H9 (cell line): Measurements from ENCODE around the gene HP1BP3. TPM values are rescaled to one million over a fixed set of nuclear protein-coding genes. Genes with fewer than 3 reads are reported as not detected.

ENCODE experiments used
- DNase-seq: peaks from one replicate; pipeline ENCODE4 v3.0.0-alpha.2; 2017
- H2AFZ ChIP-seq: one replicate; pipeline ENCODE4 v1.6.1; 2013; ENCODE audit warnings: mild to moderate bottlenecking, low read length, control low read depth, moderate library complexity
- H2AK5ac ChIP-seq: 2 replicates; pipeline ENCODE4 v1.6.1; 2013; ENCODE audit warnings: low read length, control low read depth, mixed read lengths; ENCODE audit not compliant: insufficient read length
- H2BK120ac ChIP-seq: one replicate; pipeline ENCODE4 v1.6.1; 2013; ENCODE audit warnings: low read depth, mild to moderate bottlenecking, low read length, control low read depth, inconsistent platforms; ENCODE audit not compliant: poor library complexity, severe bottlenecking
- H2BK12ac ChIP-seq: 2 replicates; pipeline ENCODE4 v1.6.1; 2013; ENCODE audit warnings: low read length, control low read depth, mixed read lengths, low read depth; ENCODE audit not compliant: insufficient read length
- H2BK15ac ChIP-seq: 2 replicates; pipeline ENCODE4 v1.6.1; 2013; ENCODE audit warnings: low read depth, low read length, control low read depth
- H2BK20ac ChIP-seq: one replicate; pipeline ENCODE4 v1.6.1; 2013; ENCODE audit warnings: low read depth, mild to moderate bottlenecking, low read length, control low read depth, inconsistent platforms; ENCODE audit not compliant: poor library complexity, severe bottlenecking
- H2BK5ac ChIP-seq: 2 replicates; pipeline ENCODE4 v1.6.1; 2013; ENCODE audit warnings: low read length, control low read depth, mixed read lengths; ENCODE audit not compliant: insufficient read length
- H3K14ac ChIP-seq: 2 replicates; pipeline ENCODE4 v1.6.1; 2013; ENCODE audit warnings: low read length, control low read depth; ENCODE audit not compliant: insufficient read depth
- H3K18ac ChIP-seq: 2 replicates; pipeline ENCODE4 v1.6.1; 2013; ENCODE audit warnings: low read depth, mild to moderate bottlenecking, mixed read lengths, low read length, control low read depth; ENCODE audit not compliant: insufficient read length
- H3K23ac ChIP-seq: 2 replicates; pipeline ENCODE4 v1.6.1; 2013; ENCODE audit warnings: low read length, control low read depth, mixed read lengths, low read depth; ENCODE audit not compliant: insufficient read length
- H3K23me2 ChIP-seq: 2 replicates; pipeline ENCODE4 v1.6.1; 2013; ENCODE audit warnings: low read depth, mild to moderate bottlenecking, mixed read lengths, low read length, control low read depth; ENCODE audit not compliant: insufficient read length, poor library complexity, severe bottlenecking
- H3K27ac ChIP-seq: 2 replicates; pipeline ENCODE4 v1.5.1; 2013; ENCODE audit warnings: low read length, control low read depth, mixed read lengths, low read depth; ENCODE audit not compliant: insufficient read length
- H3K27me3 ChIP-seq: 2 replicates; pipeline ENCODE4 v1.6.1; 2013; ENCODE audit warnings: low read length, control low read depth, inconsistent platforms; ENCODE audit not compliant: insufficient read depth
- H3K4ac ChIP-seq: 2 replicates; pipeline ENCODE4 v1.6.1; 2013; ENCODE audit warnings: low read depth, mild to moderate bottlenecking, control low read depth, inconsistent platforms, low read length, moderate library complexity
- H3K4me1 ChIP-seq: 2 replicates; pipeline ENCODE4 v1.6.1; 2013; ENCODE audit warnings: low read length, control low read depth, inconsistent platforms; ENCODE audit not compliant: insufficient read depth
- H3K4me2 ChIP-seq: 2 replicates; pipeline ENCODE4 v1.6.1; 2013; ENCODE audit warnings: low read length, control low read depth, mixed read lengths; ENCODE audit not compliant: insufficient read length, insufficient read depth
- H3K56ac ChIP-seq: 2 replicates; pipeline ENCODE4 v1.6.1; 2013; ENCODE audit warnings: low read depth, mild to moderate bottlenecking, mixed read lengths, low read length, control low read depth; ENCODE audit not compliant: insufficient read length
- H3K79me1 ChIP-seq: 2 replicates; pipeline ENCODE4 v1.6.1; 2013; ENCODE audit warnings: low read depth, mild to moderate bottlenecking, moderate library complexity, low read length, control low read depth, inconsistent platforms; ENCODE audit not compliant: insufficient read depth, poor library complexity, severe bottlenecking
- H3K79me2 ChIP-seq: 2 replicates; pipeline ENCODE4 v1.6.1; 2013; ENCODE audit warnings: low read length, control low read depth, inconsistent platforms; ENCODE audit not compliant: insufficient read depth
- H3K9ac ChIP-seq: 2 replicates; pipeline ENCODE4 v1.6.1; 2013; ENCODE audit warnings: low read length, control low read depth, mixed read lengths; ENCODE audit not compliant: insufficient read length; ENCODE audit errors: extremely low read depth
- H3K9me3 ChIP-seq: one replicate; pipeline ENCODE4 v1.6.1; 2013; ENCODE audit warnings: low read depth, low read length, inconsistent platforms; ENCODE audit not compliant: control insufficient read depth
- H3T11ph ChIP-seq: one replicate; pipeline ENCODE4 v1.6.1; 2013; ENCODE audit warnings: mild to moderate bottlenecking, low read length, control low read depth, inconsistent platforms
- H4K20me1 ChIP-seq: one replicate; pipeline ENCODE4 v1.6.1; 2013; ENCODE audit not compliant: control insufficient read depth, insufficient read length, insufficient read depth
- H4K5ac ChIP-seq: 2 replicates; pipeline ENCODE4 v1.6.1; 2013; ENCODE audit warnings: low read depth, mild to moderate bottlenecking, mixed read lengths, low read length, control low read depth; ENCODE audit not compliant: insufficient read length
- H4K8ac ChIP-seq: replicated peaks from 2 replicates; pipeline ENCODE4 v1.6.1; 2013; ENCODE audit warnings: low read length, control low read depth, mixed read lengths, low read depth; ENCODE audit not compliant: insufficient read length
- H4K91ac ChIP-seq: 2 replicates; pipeline ENCODE4 v1.6.1; 2013; ENCODE audit warnings: low read depth, mild to moderate bottlenecking, moderate library complexity, mixed read lengths, low read length, control low read depth; ENCODE audit not compliant: insufficient read length
- H3K27ac Mint-ChIP-seq, 3 experiments: 2 replicates in 2 of 3; 3 replicates in 1 of 3; pipeline ENCODE4 v1.8.0; 2020 to 2021; ENCODE audit warnings: mixed read lengths in 3 of 3, mild to moderate bottlenecking in 1 of 3, moderate library complexity in 1 of 3
- H3K27me3 Mint-ChIP-seq: 2 replicates; pipeline ENCODE4 v1.8.0; 2021; ENCODE audit warnings: low read depth, mild to moderate bottlenecking, moderate library complexity, mixed read lengths
- H3K36me3 Mint-ChIP-seq, 3 experiments: 2 replicates in 2 of 3; 3 replicates in 1 of 3; pipeline ENCODE4 v1.8.0; 2020 to 2021; ENCODE audit warnings: low read depth in 3 of 3, mixed read lengths in 3 of 3; ENCODE audit not compliant: insufficient read depth in 1 of 3
- H3K4me1 Mint-ChIP-seq, 2 experiments: 2 replicates each; pipeline ENCODE4 v1.8.0; 2020; ENCODE audit warnings: mixed read lengths in 2 of 2
- H3K4me3 Mint-ChIP-seq, 2 experiments: 2 replicates in 1 of 2; 3 replicates in 1 of 2; pipeline ENCODE4 v1.8.0; 2020 to 2021; ENCODE audit warnings: mild to moderate bottlenecking in 2 of 2, mixed read lengths in 2 of 2, moderate library complexity in 1 of 2
- H3K9me3 Mint-ChIP-seq, 2 experiments: 2 replicates in 1 of 2; 3 replicates in 1 of 2; pipeline ENCODE4 v1.8.0; 2020; ENCODE audit warnings: mild to moderate bottlenecking in 2 of 2, mixed read lengths in 2 of 2, moderate library complexity in 1 of 2
- WGBS: extraction: QIAGEN DNeasy Blood & Tissue Kit; methylation state at CpG from one replicate; pipeline ENCODE4 v1.1.7; 2013; ENCODE audit warnings: missing lambda C conversion rate, low lambda C conversion rate, mixed read lengths; ENCODE audit not compliant: insufficient read length; ENCODE audit errors: extremely low coverage; 5-methylcytosine and 5-hydroxymethylcytosine counted together
- total RNA-seq: library from RNA; stranded (reverse); gene quantifications from 2 replicates; pipeline ENCODE4 v1.2.1, GENCODE V29; 2021
- TF ChIP-seq, protein P1 (sequence below): fragments of 200-600 bp; sonication (generic); conservative IDR thresholded peaks from 3 replicates; pipeline ENCODE4 v1.8.0; 2021; ENCODE audit warnings: antibody characterized with exemption, mild to moderate bottlenecking

Gene HP1BP3
- total RNA-seq, 1 experiment from 2014 or later: 127 TPM

- H3K27me3 Mint-ChIP-seq: no peaks in the 10 kb centered on the region
- H3K4ac ChIP-seq: no peak overlapping the region
- no peak overlapping the region for H3K4me2 ChIP-seq
- H3K18ac ChIP-seq: no peak overlapping the region
- H3K14ac ChIP-seq: no peak overlapping the region
- H3K4me1 ChIP-seq: no peaks in the 10 kb centered on the region
- no peak overlapping the region for H2AFZ ChIP-seq
- H2BK20ac ChIP-seq: no peak overlapping the region
- no peak for DNase-seq
- peaks cover 5 to 28% (median 8%) of the 10 kb centered on the region in 3 experiments; a peak in 4 of 7 replicates for H3K36me3 Mint-ChIP-seq
- no peak overlapping the region for H4K8ac ChIP-seq
- H3K56ac ChIP-seq: no peak overlapping the region
- H2BK12ac ChIP-seq: no peak overlapping the region
- H3K27ac ChIP-seq: no peak overlapping the region
- H3K27me3 ChIP-seq: no peaks in the 10 kb centered on the region
- no peak overlapping the region for H4K91ac ChIP-seq
- H3K9ac ChIP-seq: no peak overlapping the region
- H2BK120ac ChIP-seq: no peak overlapping the region
- no peaks in the 10 kb centered on the region for H3K79me1 ChIP-seq
- no peaks in the 10 kb centered on the region for H3K79me2 ChIP-seq
- H3K4me1 Mint-ChIP-seq: no peaks in the 10 kb centered on the region
- TF ChIP-seq, protein P1, sequence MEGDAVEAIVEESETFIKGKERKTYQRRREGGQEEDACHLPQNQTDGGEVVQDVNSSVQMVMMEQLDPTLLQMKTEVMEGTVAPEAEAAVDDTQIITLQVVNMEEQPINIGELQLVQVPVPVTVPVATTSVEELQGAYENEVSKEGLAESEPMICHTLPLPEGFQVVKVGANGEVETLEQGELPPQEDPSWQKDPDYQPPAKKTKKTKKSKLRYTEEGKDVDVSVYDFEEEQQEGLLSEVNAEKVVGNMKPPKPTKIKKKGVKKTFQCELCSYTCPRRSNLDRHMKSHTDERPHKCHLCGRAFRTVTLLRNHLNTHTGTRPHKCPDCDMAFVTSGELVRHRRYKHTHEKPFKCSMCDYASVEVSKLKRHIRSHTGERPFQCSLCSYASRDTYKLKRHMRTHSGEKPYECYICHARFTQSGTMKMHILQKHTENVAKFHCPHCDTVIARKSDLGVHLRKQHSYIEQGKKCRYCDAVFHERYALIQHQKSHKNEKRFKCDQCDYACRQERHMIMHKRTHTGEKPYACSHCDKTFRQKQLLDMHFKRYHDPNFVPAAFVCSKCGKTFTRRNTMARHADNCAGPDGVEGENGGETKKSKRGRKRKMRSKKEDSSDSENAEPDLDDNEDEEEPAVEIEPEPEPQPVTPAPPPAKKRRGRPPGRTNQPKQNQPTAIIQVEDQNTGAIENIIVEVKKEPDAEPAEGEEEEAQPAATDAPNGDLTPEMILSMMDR: no peak
- no peak overlapping the region for H4K5ac ChIP-seq
- no peak overlapping the region for H2BK15ac ChIP-seq
- H2BK5ac ChIP-seq: no peak overlapping the region
- no peaks in the 10 kb centered on the region for H4K20me1 ChIP-seq
- no peaks in the 10 kb centered on the region for H3K9me3 ChIP-seq
- WGBS: no CpG with 5 or more reads among the region's 5 CpGs
- no peaks in the 10 kb centered on the region for H3K23me2 ChIP-seq
- H3T11ph ChIP-seq: no peak overlapping the region
- no peak overlapping the region for H2AK5ac ChIP-seq
- no peak overlapping the region for H3K23ac ChIP-seq
- H3K4me3 Mint-ChIP-seq: no peak overlapping the region
- no peak overlapping the region; a peak in 1 of 7 replicates for H3K27ac Mint-ChIP-seq
- H3K9me3 Mint-ChIP-seq: no peaks in the 10 kb centered on the region
Observed at GRCh38 chr1:20708891-20709290, 78.2 kb downstream of the HP1BP3 start.
